B cell (primary cell): ENCODE results near the gene HDAC7. TPM values are rescaled to one million over a fixed set of nuclear protein-coding genes. Genes with fewer than 3 reads are reported as not detected.

ENCODE experiments used
- ATAC-seq: fragments of 200-7000 bp; cut with Tn5 transposase; one replicate; pipeline ENCODE4 v1.10.0; 2021; ENCODE audit warnings: low read depth, mild to moderate bottlenecking, moderate number of reproducible peaks, moderate library complexity
- CTCF ChIA-PET: fragments of 350-600 bp; sonication (Branson Sonifier 250); formaldehyde crosslinking; loops from one replicate; lab custom pipeline; 2021; ENCODE audit warnings: antibody characterized with exemption, inconsistent platforms; lab: Charles Lee
- POLR2A ChIA-PET: fragments of 350-600 bp; sonication (Branson Sonifier 250); formaldehyde crosslinking; loops from one replicate; lab custom pipeline; 2021; ENCODE audit warnings: antibody characterized with exemption; lab: Charles Lee
- DNase-seq: peaks from one replicate; pipeline ENCODE4 v3.0.0; 2013
- H2AFZ ChIP-seq: 2 replicates; pipeline ENCODE4 v1.6.1; 2012; ENCODE audit warnings: mild to moderate bottlenecking, low read depth, low read length; ENCODE audit not compliant: insufficient read depth, poor library complexity, severe bottlenecking
- H3K27ac ChIP-seq, 2 donors: 1 replicate in 1 of 2; 2 replicates in 1 of 2; pipeline ENCODE4 v1.5.1; 2012 to 2013; ENCODE audit warnings: low read length in 2 of 2, mild to moderate bottlenecking in 2 of 2, moderate library complexity in 1 of 2
- H3K27me3 ChIP-seq, 4 experiments: fragments of 200-600 bp in 1 of 4; sonication (generic) in 1 of 4; replicated peaks in 1 of 4; 1 replicate in 2 of 4; 2 replicates in 2 of 4; pipeline versions ENCODE4 v1.6.1 to v1.7.0; 2013 to 2016; ENCODE audit warnings: low read length in 3 of 4, mild to moderate bottlenecking in 2 of 4, mixed read lengths in 1 of 4, moderate library complexity in 1 of 4; ENCODE audit not compliant: insufficient read depth in 4 of 4, control insufficient read depth in 3 of 4; ENCODE audit errors: control extremely low read depth in 1 of 4
- H3K36me3 ChIP-seq, 2 experiments: replicated peaks in 1 of 2; 1 replicate in 1 of 2; 2 replicates in 1 of 2; pipeline versions ENCODE4 v1.6.1 to v1.7.1; 2013; ENCODE audit warnings: low read length in 1 of 2; ENCODE audit not compliant: insufficient read depth in 2 of 2, control insufficient read depth in 1 of 2; ENCODE audit errors: control extremely low read depth in 1 of 2, extremely low read depth in 1 of 2
- H3K4me1 ChIP-seq, 2 donors: fragments of 200-600 bp in 1 of 2; sonication (generic) in 1 of 2; 1 replicate in 1 of 2; 2 replicates in 1 of 2; pipeline versions ENCODE4 v1.5.1 to v1.6.1; 2013 to 2017; ENCODE audit warnings: low read length in 2 of 2; ENCODE audit not compliant: control insufficient read depth in 2 of 2, insufficient read depth in 2 of 2
- H3K4me2 ChIP-seq: replicated peaks from 2 replicates; pipeline ENCODE3; 2012; ENCODE audit warnings: mild to moderate bottlenecking, low read depth, low read length; ENCODE audit not compliant: poor library complexity, severe bottlenecking
- H3K4me3 ChIP-seq, 5 experiments: fragments of 200-600 bp in 1 of 5; sonication (generic) in 1 of 5; 1 replicate in 3 of 5; 2 replicates in 2 of 5; pipeline versions ENCODE4 v1.5.1 to v1.7.0; 2011 to 2016; ENCODE audit warnings: low read length in 4 of 5, mild to moderate bottlenecking in 4 of 5, low read depth in 2 of 5, control low read depth in 1 of 5, moderate library complexity in 1 of 5; ENCODE audit not compliant: insufficient read depth in 1 of 5; ENCODE audit errors: control extremely low read depth in 1 of 5, extremely low read depth in 1 of 5
- H3K79me2 ChIP-seq: fragments of 200-600 bp; sonication (generic); one replicate; pipeline ENCODE4 v1.6.0; 2016; ENCODE audit warnings: low read length; ENCODE audit not compliant: control insufficient read depth, insufficient read depth
- H3K9ac ChIP-seq: fragments of 200-600 bp; sonication (generic); 2 replicates; pipeline ENCODE4 v1.6.1; 2017; ENCODE audit warnings: mild to moderate bottlenecking, low read length, moderate library complexity
- H3K9me3 ChIP-seq, 3 donors: one replicate each; pipeline versions ENCODE4 v1.6.1 to v1.7.1; 2013; ENCODE audit warnings: low read length in 2 of 3; ENCODE audit not compliant: control insufficient read depth in 2 of 3, insufficient read depth in 1 of 3; ENCODE audit errors: control extremely low read depth in 1 of 3
- H4K20me1 ChIP-seq: 2 replicates; pipeline ENCODE4 v1.6.0; 2012; ENCODE audit warnings: mild to moderate bottlenecking, low read length; ENCODE audit not compliant: insufficient read depth, control insufficient read depth, poor library complexity, severe bottlenecking
- H3K27ac Mint-ChIP-seq: one replicate; pipeline ENCODE4 v1.8.0; 2021; ENCODE audit warnings: mixed read lengths
- H3K27me3 Mint-ChIP-seq: one replicate; pipeline ENCODE4 v1.8.0; 2021; ENCODE audit warnings: mixed read lengths
- H3K4me1 Mint-ChIP-seq: one replicate; pipeline ENCODE4 v1.8.0; 2021; ENCODE audit warnings: mixed read lengths
- H3K4me3 Mint-ChIP-seq: one replicate; pipeline ENCODE4 v1.8.0; 2021; ENCODE audit warnings: mixed read lengths
- H3K9me3 Mint-ChIP-seq: one replicate; pipeline ENCODE4 v1.8.0; 2022; ENCODE audit warnings: mixed read lengths; ENCODE audit not compliant: insufficient read depth
- CTCF ChIP-seq: fragments of 200-600 bp; IDR thresholded peaks from one replicate; pipeline ENCODE4 v1.8.0; 2022; ENCODE audit warnings: antibody characterized with exemption, mild to moderate bottlenecking
- EZH2 ChIP-seq: IDR thresholded peaks from 2 replicates; pipeline ENCODE4 v1.6.1; 2012; ENCODE audit warnings: borderline replicate concordance, low read depth, mild to moderate bottlenecking, moderate library complexity, low read length; ENCODE audit not compliant: insufficient read depth, poor library complexity, severe bottlenecking
- whole genome bisulfite sequencing: methylation state at CpG from one replicate; pipeline ENCODE4 v1.1.5; 2013; ENCODE audit warnings: missing lambda C conversion rate; ENCODE audit not compliant: insufficient coverage; 5-methylcytosine and 5-hydroxymethylcytosine counted together
- intact Hi-C: fragments of 100-400 bp; cut with micrococcal nuclease; formaldehyde crosslinking; loops from one replicate; pipeline ENCODE4 v1.10.0; 2022
- polyA plus RNA-seq: library from polyadenylated mRNA; depleted of rRNA; stranded (reverse); fragments of >200 nt; gene quantifications from 2 replicates; pipeline ENCODE4 v1.2.3, GENCODE V29; 2012
- total RNA-seq, 2 donors: library from RNA; stranded (reverse); fragments of 120-200 nt in 1 of 2; gene quantifications; 1 replicate in 1 of 2; 2 replicates in 1 of 2; pipeline versions ENCODE4 v1.2.3 to v1.2.4, GENCODE V29; 2013 to 2022

The HDAC7 gene
- total and polyA plus RNA-seq, 2 donors (not counting 1 experiment from before 2014, with no cell fraction given), result 87.2 to 178 TPM

- H3K4me1 Mint-ChIP-seq, result peaks cover 33% of the 10 kb centered on the region
- ChIA-PET POLR2A (no interaction called here), CTCF (interaction anchor here (0.7 to 38.8 kb wide), 7 partner anchors 10 to 65 kb away, joined by 3 to 1203 read pairs (median 3); partner anchors contain the start of gene HDAC7)
- ATAC-seq (no peak), DNase-seq (no peak)
- Histone ChIP-seq H3K4me2 (no peak overlapping the region), H3K4me1 (peaks cover 22 to 36% of the 10 kb centered on the region in 2 donors), H3K9ac (no peak overlapping the region), H3K27ac (no peak overlapping the region), H3K36me3 (peaks cover 0 to 61% of the 10 kb centered on the region in 2 experiments), H4K20me1 (peaks cover 77% of the 10 kb centered on the region), H3K27me3 (no peaks in the 10 kb centered on the region), H3K4me3 (no peak overlapping the region), H2AFZ (no peak overlapping the region), H3K79me2 (peaks cover 60% of the 10 kb centered on the region), H3K9me3 (no peaks in the 10 kb centered on the region)
- WGBS, result 97% methylated on average over 15 of the region's 17 CpGs
- no peak overlapping the region for H3K4me3 Mint-ChIP-seq
- H3K9me3 Mint-ChIP-seq, result no peaks in the 10 kb centered on the region
- H3K27me3 Mint-ChIP-seq, result no peaks in the 10 kb centered on the region
- peak overlapping the region; percentile 37 for H3K27ac Mint-ChIP-seq
- TF ChIP-seq CTCF (no peak), EZH2 (no peak)
- intact Hi-C loops, result no loop called here
Observed at GRCh38 chr12:47798382-47798948, 21.2 kb downstream of the HDAC7 start.

- TF ChIP-seq EZH2 (no peak), CTCF (peak; percentile 38)
- Mint-ChIP-seq H3K27me3 (no peaks in the 10 kb centered on the region), H3K9me3 (no peaks in the 10 kb centered on the region), H3K4me3 (no peak overlapping the region), H3K27ac (peak overlapping the region; percentile 84), H3K4me1 (peaks cover 22% of the 10 kb centered on the region)
- Histone ChIP-seq H3K9ac (no peak overlapping the region), H2AFZ (no peak overlapping the region), H3K27me3 (no peaks in the 10 kb centered on the region), H3K79me2 (peaks cover 49% of the 10 kb centered on the region), H3K36me3 (peaks cover 0 to 70% of the 10 kb centered on the region in 2 experiments), H3K4me1 (peaks cover 12 to 26% of the 10 kb centered on the region in 2 donors), H3K4me3 (no peak overlapping the region), H4K20me1 (peaks cover 70% of the 10 kb centered on the region), H3K4me2 (no peak overlapping the region), H3K9me3 (no peaks in the 10 kb centered on the region), H3K27ac (no peak overlapping the region)
- ATAC-seq, result peak; percentile 87
- DNase-seq, result peak; percentile 68
- CTCF ChIA-PET, result interaction anchor here (0.6 to 38.8 kb wide), 14 partner anchors 8 to 166 kb away, joined by 3 to 1203 read pairs (median 5); partner anchors contain the start of genes HDAC7 and TMEM106C
- intact Hi-C loops, result loop anchor here (1.0 kb wide), 1 partner anchor 40 kb away; no protein-coding TSS in a partner anchor
- POLR2A ChIA-PET, result interaction anchor here (0.6 to 1.3 kb wide), 5 partner anchors 11 to 133 kb away, joined by 3 to 14 read pairs (median 6); no protein-coding TSS in a partner anchor
- WGBS, result 82% methylated on average over 10 of the region's 10 CpGs
Observed at GRCh38 chr12:47797441-47797840, 22.3 kb downstream of the HDAC7 start.
